Kidney (tissue), 14 donors: Measurements from ENCODE around the gene F3. TPM values are rescaled to one million over a fixed set of nuclear protein-coding genes. Genes with fewer than 3 reads are reported as not detected.
"Not testable (repeated sequence)": the region's sequence is repeated elsewhere in the genome, so short reads cannot be mapped to it uniquely, and the experiment has no call there.

Experiments
- DNase-seq, 5 donors: peaks; one replicate each; pipeline ENCODE4 v3.0.0-alpha.2; 2013 to 2020
- FAIRE-seq: peaks from 2 replicates; lab custom pipeline; 2012; peaks lifted over from hg19 to GRCh38; lab: Jason Lieb, UNC
- H3K27ac ChIP-seq, 2 donors: one replicate each; pipeline ENCODE4 v1.7.0; 2013; ENCODE audit warnings: low read depth in 2 of 2, low read length in 2 of 2, inconsistent platforms in 1 of 2
- H3K27me3 ChIP-seq: one replicate; pipeline ENCODE4 v1.7.1; 2013; ENCODE audit warnings: low read length, inconsistent platforms; ENCODE audit not compliant: control insufficient read depth, insufficient read depth
- H3K36me3 ChIP-seq, 3 donors: one replicate each; pipeline versions ENCODE4 v1.7.0 to v1.7.1; 2013; ENCODE audit warnings: low read length in 3 of 3, control low read depth in 1 of 3, inconsistent platforms in 1 of 3; ENCODE audit not compliant: insufficient read depth in 3 of 3, control insufficient read depth in 2 of 3
- H3K4me1 ChIP-seq, 3 donors: one replicate each; pipeline versions ENCODE4 v1.7.0 to v1.7.1; 2013; ENCODE audit warnings: low read length in 3 of 3, inconsistent platforms in 1 of 3, low read depth in 1 of 3; ENCODE audit not compliant: control insufficient read depth in 2 of 3, insufficient read depth in 2 of 3
- H3K4me3 ChIP-seq, 3 donors: one replicate each; pipeline versions ENCODE4 v1.7.0 to v1.8.1; 2013; ENCODE audit warnings: low read length in 3 of 3, control low read depth in 1 of 3, inconsistent platforms in 1 of 3
- H3K9ac ChIP-seq, 3 donors: one replicate each; pipeline versions ENCODE4 v1.7.0 to v1.7.1; 2013; ENCODE audit warnings: low read length in 3 of 3, control low read depth in 1 of 3, inconsistent platforms in 1 of 3
- H3K9me3 ChIP-seq, 3 donors: one replicate each; pipeline versions ENCODE4 v1.7.0 to v1.7.1; 2013; ENCODE audit warnings: low read length in 3 of 3, control low read depth in 1 of 3, inconsistent platforms in 1 of 3; ENCODE audit not compliant: control insufficient read depth in 2 of 3, insufficient read depth in 1 of 3
- intact Hi-C: fragments of 100-400 bp; cut with DNase I; formaldehyde crosslinking; loops from one replicate; pipeline ENCODE4 v1.11.1; 2022
- polyA plus RNA-seq: library from polyadenylated mRNA; stranded (reverse); fragments of 350-450 nt; fragmentation: Illumina TruSeq; extraction: RNeasy Lipid Tissue Mini Kit (QIAGEN cat#74804); gene quantifications from one replicate; pipeline ENCODE4 v1.2.3, GENCODE V29; 2014; ENCODE audit warnings: low read depth, low replicate concordance; ENCODE audit not compliant: insufficient read depth
- total RNA-seq: library from RNA; stranded (reverse); fragmentation: NEBNext Ultra II Directional; extraction: Animal tissue kit (Norgen Biotek cat#: 25700); gene quantifications from one replicate; pipeline ENCODE4 v1.2.1, GENCODE V29; 2021
- TF ChIP-seq, protein P1 (sequence below): IDR thresholded peaks from 3 replicates; pipeline ENCODE4 v1.5.1; 2012; ENCODE audit warnings: mild to moderate bottlenecking, moderate library complexity, borderline replicate concordance; ENCODE audit not compliant: insufficient read depth; ENCODE audit errors: extremely low read depth
- donor health status: control.
- donor health status: control.
- donor health status: control.
- donor health status: control.
- donor health status: control.
- donor health status: DM: yes; HTN: yes; CAD: no.
- donor health status: Normal renal cell carcinoma (clear cell type).

Gene F3
- total and polyA plus RNA-seq, 2 donors from 2014 or later: 8.8 to 19.0 TPM

DNA sequence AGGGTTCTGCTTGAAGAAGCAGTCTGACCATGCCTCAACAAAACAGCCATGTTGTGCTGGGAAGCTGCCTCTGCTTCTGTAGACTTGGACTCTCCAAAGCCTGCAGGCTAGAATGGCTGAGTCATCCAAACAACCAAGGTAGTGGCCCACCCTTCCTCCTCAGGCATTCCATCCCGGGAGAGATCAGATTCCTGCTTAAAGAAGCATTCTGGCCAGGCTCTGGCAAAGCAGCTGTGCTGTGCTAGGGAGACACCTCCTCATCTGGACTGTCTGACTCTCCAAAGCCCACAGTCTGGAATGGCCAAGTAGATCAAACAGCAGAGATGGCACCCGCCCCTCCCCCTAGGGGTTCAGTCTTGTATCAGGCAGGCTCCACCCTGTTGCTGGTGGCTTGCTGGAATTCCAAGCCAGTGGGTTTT lies 38.3 kb upstream of the F3 start:
- intact Hi-C loops: no loop called here
- peak in 4 of 5 donors; percentile 15 to 48 (median 42) for DNase-seq
- H3K27me3 ChIP-seq: no peaks in the 10 kb centered on the region
- FAIRE-seq: no peak
- H3K36me3 ChIP-seq: no peaks in the 10 kb centered on the region
- no peak overlapping the region for H3K27ac ChIP-seq
- peaks cover 0 to 3% (median 0%) of the 10 kb centered on the region in 3 donors for H3K4me1 ChIP-seq
- H3K9ac ChIP-seq: no peak overlapping the region
- TF ChIP-seq, protein P1, sequence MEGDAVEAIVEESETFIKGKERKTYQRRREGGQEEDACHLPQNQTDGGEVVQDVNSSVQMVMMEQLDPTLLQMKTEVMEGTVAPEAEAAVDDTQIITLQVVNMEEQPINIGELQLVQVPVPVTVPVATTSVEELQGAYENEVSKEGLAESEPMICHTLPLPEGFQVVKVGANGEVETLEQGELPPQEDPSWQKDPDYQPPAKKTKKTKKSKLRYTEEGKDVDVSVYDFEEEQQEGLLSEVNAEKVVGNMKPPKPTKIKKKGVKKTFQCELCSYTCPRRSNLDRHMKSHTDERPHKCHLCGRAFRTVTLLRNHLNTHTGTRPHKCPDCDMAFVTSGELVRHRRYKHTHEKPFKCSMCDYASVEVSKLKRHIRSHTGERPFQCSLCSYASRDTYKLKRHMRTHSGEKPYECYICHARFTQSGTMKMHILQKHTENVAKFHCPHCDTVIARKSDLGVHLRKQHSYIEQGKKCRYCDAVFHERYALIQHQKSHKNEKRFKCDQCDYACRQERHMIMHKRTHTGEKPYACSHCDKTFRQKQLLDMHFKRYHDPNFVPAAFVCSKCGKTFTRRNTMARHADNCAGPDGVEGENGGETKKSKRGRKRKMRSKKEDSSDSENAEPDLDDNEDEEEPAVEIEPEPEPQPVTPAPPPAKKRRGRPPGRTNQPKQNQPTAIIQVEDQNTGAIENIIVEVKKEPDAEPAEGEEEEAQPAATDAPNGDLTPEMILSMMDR: no peak
- H3K4me3 ChIP-seq: no peak overlapping the region
- H3K9me3 ChIP-seq: peaks cover 0 to 7% (median 0%) of the 10 kb centered on the region in 3 donors

DNA sequence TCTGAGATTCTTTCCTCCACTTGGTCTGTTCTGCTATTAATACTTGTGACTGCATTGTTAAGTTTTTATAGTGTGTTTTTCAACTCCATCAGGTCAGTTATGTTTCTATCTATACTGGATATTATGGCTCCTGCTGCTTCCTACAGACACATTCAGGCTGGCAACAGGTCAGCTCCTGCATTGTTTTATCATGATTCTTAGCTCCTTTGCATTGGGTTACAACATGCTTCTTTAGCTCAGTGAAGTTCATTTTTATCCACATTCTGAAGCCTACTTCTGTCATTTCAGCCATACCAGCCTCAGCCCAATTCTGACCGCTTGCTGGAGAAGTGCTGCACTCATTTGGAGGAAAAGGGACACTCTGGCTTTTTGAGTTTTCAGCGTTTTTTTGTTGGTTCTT lies 37.3 kb upstream of the F3 start:
- no peaks in the 10 kb centered on the region for H3K36me3 ChIP-seq
- no peaks in the 10 kb centered on the region for H3K27me3 ChIP-seq
- intact Hi-C loops: no loop called here
- no peak overlapping the region for H3K4me3 ChIP-seq
- no peak overlapping the region for H3K27ac ChIP-seq
- TF ChIP-seq, protein P1: no peak
- H3K9ac ChIP-seq: no peak overlapping the region
- FAIRE-seq (no peak), DNase-seq (no peak)
- peaks cover 0 to 7% (median 0%) of the 10 kb centered on the region in 3 donors for H3K9me3 ChIP-seq
- H3K4me1 ChIP-seq: peaks cover 0 to 3% (median 0%) of the 10 kb centered on the region in 3 donors

DNA sequence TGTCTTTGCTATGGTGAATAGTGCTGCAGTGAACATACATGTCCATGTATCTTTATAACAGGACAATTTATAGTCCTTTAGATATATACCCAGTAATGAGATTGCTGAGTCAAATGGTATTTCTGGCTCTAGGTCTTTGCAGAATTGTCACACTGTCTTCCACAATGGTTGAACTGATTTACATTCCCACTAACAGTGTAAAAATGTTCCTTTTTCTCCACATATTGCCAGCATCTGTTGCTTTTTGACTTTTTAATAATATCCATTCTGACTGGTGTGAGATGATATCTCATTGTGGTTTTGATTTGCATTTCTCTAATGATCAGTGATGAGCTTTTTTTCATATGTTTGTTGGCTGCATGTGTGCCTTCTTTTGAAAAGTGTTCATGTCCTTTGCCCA lies 32.4 kb upstream of the F3 start:
- H3K27ac ChIP-seq, H3K4me1 ChIP-seq, FAIRE-seq, H3K9me3 ChIP-seq, H3K9ac ChIP-seq, H3K36me3 ChIP-seq, H3K27me3 ChIP-seq, intact Hi-C loops, DNase-seq, H3K4me3 ChIP-seq: not testable (repeated sequence)

DNA sequence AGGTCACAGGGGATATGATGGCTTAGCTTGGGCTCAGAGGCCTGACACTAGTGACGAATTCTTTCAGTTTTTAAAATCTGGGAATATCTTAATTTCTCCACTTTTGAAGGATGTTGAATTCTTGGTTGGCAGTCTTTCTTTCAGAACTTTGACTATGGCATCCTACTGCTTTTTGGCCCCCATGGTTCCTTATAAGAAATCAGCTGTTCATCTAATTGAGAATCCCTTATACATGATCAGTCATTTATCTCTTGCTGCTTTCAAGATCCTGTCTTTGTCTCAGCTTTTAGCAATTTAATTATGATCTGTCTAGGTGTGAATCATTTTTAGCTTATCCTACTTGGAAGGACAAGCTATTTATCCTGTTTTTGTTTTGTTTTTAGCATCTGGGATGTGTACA lies 31.2 kb upstream of the F3 start:
- Histone ChIP-seq H3K27me3 (no peaks in the 10 kb centered on the region), H3K9ac (no peak overlapping the region), H3K27ac (no peak overlapping the region), H3K9me3 (peaks cover 0 to 5% (median 0%) of the 10 kb centered on the region in 3 donors), H3K36me3 (no peaks in the 10 kb centered on the region), H3K4me3 (no peak overlapping the region), H3K4me1 (no peaks in the 10 kb centered on the region)
- no peak for DNase-seq
- FAIRE-seq: no peak
- TF ChIP-seq, protein P1: no peak
- intact Hi-C loops: no loop called here

DNA sequence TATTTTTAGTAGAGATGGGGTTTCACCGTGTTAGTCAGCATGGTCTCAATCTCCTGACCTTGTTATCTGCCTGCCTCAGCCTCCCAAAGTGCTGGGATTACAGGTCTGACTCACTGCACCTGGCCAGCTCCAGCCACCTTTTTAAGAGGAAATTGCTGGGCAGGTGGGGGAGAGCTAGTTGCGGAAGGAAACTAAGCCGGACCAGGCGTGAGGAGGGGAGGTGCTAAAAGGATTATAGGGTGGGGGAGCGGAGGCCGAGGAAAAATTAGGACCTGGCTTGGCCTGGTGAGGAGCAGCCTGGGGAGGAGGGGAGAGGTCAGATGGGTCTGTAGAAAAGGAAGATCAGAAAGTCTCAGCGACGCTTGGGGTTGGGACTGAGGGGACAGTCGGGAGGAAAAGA lies 29.4 kb upstream of the F3 start:
- intact Hi-C loops, FAIRE-seq, H3K4me1 ChIP-seq, H3K4me3 ChIP-seq, H3K9ac ChIP-seq, H3K36me3 ChIP-seq, H3K27ac ChIP-seq, DNase-seq, H3K9me3 ChIP-seq, H3K27me3 ChIP-seq: not testable (repeated sequence)

DNA sequence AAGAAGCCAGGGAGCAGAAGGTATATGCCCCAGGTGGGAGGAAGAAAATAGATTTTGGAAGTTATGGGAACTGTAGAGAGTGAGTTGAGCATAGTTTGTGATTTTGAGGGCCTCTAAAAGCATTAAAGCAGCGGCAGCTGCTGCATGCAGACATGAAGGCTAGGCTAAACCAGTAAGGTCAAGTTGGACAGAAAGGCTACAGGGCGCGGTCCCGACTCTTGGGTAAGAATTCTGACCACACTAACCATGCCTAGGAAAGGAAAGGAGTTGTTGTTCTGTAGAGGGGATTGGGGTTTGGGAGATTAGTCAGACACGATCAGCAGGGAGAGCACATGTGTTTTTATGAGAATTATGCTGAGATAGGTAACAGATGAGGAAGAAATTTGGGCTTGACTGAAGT lies 27.2 kb upstream of the F3 start:
- H3K27ac ChIP-seq, H3K9ac ChIP-seq, H3K27me3 ChIP-seq, H3K4me3 ChIP-seq, FAIRE-seq, H3K9me3 ChIP-seq, H3K4me1 ChIP-seq, intact Hi-C loops, DNase-seq, H3K36me3 ChIP-seq: not testable (repeated sequence)
